ENCODE data around the gene GRAMD4.

GRAMD4 gene

DNA sequence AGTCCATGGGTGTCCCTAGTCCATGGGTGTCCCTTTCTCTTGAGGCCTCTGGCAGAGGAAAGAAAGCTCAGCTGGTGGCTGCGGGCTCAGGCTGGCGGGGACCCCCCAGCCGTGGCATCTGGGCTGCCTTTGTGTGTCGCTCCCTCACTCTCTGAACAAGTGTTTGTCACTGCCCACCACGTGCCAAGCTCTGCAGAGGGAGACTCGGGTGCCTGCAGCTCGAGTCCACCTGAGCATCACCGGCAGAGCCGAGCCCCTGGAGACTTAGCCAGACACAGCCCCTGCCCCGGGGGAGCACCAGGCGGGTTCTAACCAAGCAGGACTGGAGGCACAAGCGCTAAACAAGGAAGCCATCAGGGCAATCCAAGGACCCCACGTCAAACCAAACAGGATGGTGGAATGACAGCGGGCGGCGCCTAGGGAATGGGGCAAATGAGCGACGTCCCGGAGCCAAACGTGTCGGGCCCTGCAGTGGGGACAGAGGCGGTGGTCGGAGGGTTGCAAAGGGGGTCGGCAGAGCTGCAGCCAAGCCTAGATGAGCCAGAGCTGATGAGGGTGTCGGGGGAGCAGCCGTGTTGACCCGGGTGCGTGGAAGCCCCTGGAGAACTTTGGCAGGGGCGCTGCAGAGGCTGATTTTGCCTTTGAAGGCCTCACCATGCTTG lies 2.1 kb upstream of the GRAMD4 start:
- H4K20me1 ChIP-seq (ENCODE audit: control insufficient read depth, insufficient read depth, low read depth, low read length) = peaks cover 12% of the 10 kb centered on the region; the same call in 1 of the 2 replicates
- H3K9me3 ChIP-seq (ENCODE audit: control insufficient read depth, insufficient read depth, low read length) = no peaks in the 10 kb centered on the region
- H3K4me3 ChIP-seq (ENCODE audit: low read length) = no peak overlapping the region
- H3K27me3 ChIP-seq (ENCODE audit: control insufficient read depth, low read length) = no peaks in the 10 kb centered on the region
- H3K27ac ChIP-seq (ENCODE audit: low read depth, low read length) = no peak overlapping the region
- H3K9me2 ChIP-seq (replicated peaks; ENCODE audit: control insufficient read depth, low read length) = no peaks in the 10 kb centered on the region
- H3F3A ChIP-seq (ENCODE audit: control insufficient read depth, insufficient read depth) = peaks cover 5% of the 10 kb centered on the region; the same call in 1 of the 2 replicates
- H3K4me1 ChIP-seq (ENCODE audit: control insufficient read depth, low read length) = peaks cover 36% of the 10 kb centered on the region
- no peaks in the 10 kb centered on the region for H3K36me3 ChIP-seq (ENCODE audit: control insufficient read depth, low read length)
- H3K79me2 ChIP-seq (ENCODE audit: control insufficient read depth, low read length) = peaks cover 67% of the 10 kb centered on the region
- no peak overlapping the region for H3K4me2 ChIP-seq (ENCODE audit: low read length)
- TF ChIP-seq, protein P1, sequence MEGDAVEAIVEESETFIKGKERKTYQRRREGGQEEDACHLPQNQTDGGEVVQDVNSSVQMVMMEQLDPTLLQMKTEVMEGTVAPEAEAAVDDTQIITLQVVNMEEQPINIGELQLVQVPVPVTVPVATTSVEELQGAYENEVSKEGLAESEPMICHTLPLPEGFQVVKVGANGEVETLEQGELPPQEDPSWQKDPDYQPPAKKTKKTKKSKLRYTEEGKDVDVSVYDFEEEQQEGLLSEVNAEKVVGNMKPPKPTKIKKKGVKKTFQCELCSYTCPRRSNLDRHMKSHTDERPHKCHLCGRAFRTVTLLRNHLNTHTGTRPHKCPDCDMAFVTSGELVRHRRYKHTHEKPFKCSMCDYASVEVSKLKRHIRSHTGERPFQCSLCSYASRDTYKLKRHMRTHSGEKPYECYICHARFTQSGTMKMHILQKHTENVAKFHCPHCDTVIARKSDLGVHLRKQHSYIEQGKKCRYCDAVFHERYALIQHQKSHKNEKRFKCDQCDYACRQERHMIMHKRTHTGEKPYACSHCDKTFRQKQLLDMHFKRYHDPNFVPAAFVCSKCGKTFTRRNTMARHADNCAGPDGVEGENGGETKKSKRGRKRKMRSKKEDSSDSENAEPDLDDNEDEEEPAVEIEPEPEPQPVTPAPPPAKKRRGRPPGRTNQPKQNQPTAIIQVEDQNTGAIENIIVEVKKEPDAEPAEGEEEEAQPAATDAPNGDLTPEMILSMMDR (IDR thresholded peaks at IDR 0.05; ENCODE audit: low read depth, low read length, poor library complexity, severe bottlenecking) = no peak
- TF ChIP-seq EZH2phosphoT487 (IDR thresholded peaks at IDR 0.05; ENCODE audit: borderline replicate concordance, low read length) = no peak

DNA sequence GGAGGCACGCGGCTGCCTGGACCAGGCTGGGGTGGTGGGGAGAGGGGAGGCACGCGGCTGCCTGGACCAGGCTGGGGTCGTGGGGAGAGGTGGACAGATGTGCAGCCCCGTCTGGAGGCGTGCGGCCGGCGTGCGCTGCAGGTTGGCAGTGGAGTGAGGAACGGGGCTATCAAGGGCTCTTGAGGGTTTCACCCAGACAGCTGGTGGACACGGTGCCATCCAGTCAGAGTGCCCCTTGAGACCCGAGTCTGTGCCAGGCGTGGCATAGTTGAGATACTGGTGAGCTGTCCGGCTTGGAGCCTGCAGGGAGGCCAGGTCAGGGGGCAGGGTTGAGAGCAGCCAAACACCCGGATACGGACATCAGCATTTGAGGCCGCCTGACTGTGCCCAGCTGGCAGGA lies 1.5 kb upstream of the GRAMD4 start:
- Histone ChIP-seq H3F3A (ENCODE audit: control insufficient read depth, insufficient read depth) (peaks cover 6% of the 10 kb centered on the region; the same call in 1 of the 2 replicates), H3K4me3 (ENCODE audit: low read length) (no peak overlapping the region), H3K27ac (ENCODE audit: low read depth, low read length) (no peak overlapping the region), H4K20me1 (ENCODE audit: control insufficient read depth, insufficient read depth, low read depth, low read length) (0 out of 2 replicates have a peak, but pooled peaks cover 10% of the 10 kb centered on the region), H3K9me3 (ENCODE audit: control insufficient read depth, insufficient read depth, low read length) (no peaks in the 10 kb centered on the region), H3K4me2 (ENCODE audit: low read length) (no peak overlapping the region), H3K27me3 (ENCODE audit: control insufficient read depth, low read length) (no peaks in the 10 kb centered on the region), H3K4me1 (ENCODE audit: control insufficient read depth, low read length) (peaks cover 36% of the 10 kb centered on the region), H3K9me2 (replicated peaks; ENCODE audit: control insufficient read depth, low read length) (no peaks in the 10 kb centered on the region), H3K36me3 (ENCODE audit: control insufficient read depth, low read length) (no peaks in the 10 kb centered on the region), H3K79me2 (ENCODE audit: control insufficient read depth, low read length) (peaks cover 63% of the 10 kb centered on the region)
- no peak for TF ChIP-seq EZH2phosphoT487 (IDR thresholded peaks at IDR 0.05; ENCODE audit: borderline replicate concordance, low read length)
- TF ChIP-seq, protein P1 (IDR thresholded peaks at IDR 0.05; ENCODE audit: low read depth, low read length, poor library complexity, severe bottlenecking) = no peak

DNA sequence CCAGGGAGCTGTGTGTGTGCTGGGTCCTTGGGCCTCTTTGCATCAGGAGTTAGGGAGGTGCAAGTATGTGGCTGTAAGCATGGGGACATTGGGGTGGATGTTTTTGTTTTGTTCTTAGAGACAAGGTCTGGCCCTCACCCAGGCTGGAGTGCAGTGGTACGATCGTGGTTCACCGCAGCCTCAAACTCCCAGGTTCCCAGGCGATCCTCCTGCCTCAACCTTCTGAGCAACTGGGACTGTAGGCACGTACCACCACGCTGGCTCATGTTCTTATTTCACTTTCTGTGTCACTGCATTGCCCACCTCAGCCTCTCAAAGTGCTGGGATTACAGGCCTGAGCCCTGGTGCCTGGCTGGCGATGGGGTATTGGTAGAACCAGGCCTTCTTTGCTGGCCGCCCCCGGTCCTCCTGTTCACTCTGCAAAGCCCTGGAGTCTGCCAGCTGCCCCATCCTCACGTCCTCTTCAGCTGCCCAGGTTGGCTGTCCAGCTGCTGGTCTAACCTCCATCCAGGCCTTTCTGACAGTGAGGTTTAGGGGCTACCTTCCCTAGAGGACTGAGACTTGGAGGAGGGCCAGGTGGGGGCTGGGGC lies 851 bp upstream of the GRAMD4 start:
- TF ChIP-seq EZH2phosphoT487 (IDR thresholded peaks at IDR 0.05; ENCODE audit: borderline replicate concordance, low read length) = no peak
- TF ChIP-seq, protein P1 (IDR thresholded peaks at IDR 0.05; ENCODE audit: low read depth, low read length, poor library complexity, severe bottlenecking) = no peak
- Histone ChIP-seq H3K36me3 (ENCODE audit: control insufficient read depth, low read length) (no peaks in the 10 kb centered on the region), H3K27ac (ENCODE audit: low read depth, low read length) (no peak overlapping the region), H3K4me3 (ENCODE audit: low read length) (no peak overlapping the region), H3K4me2 (ENCODE audit: low read length) (no peak overlapping the region), H3K9me3 (ENCODE audit: control insufficient read depth, insufficient read depth, low read length) (no peaks in the 10 kb centered on the region), H3K9me2 (replicated peaks; ENCODE audit: control insufficient read depth, low read length) (no peaks in the 10 kb centered on the region), H3K27me3 (ENCODE audit: control insufficient read depth, low read length) (no peaks in the 10 kb centered on the region), H3K79me2 (ENCODE audit: control insufficient read depth, low read length) (peaks cover 60% of the 10 kb centered on the region), H3F3A (ENCODE audit: control insufficient read depth, insufficient read depth) (peaks cover 8% of the 10 kb centered on the region; the same call in 1 of the 2 replicates), H3K4me1 (ENCODE audit: control insufficient read depth, low read length) (peaks cover 36% of the 10 kb centered on the region), H4K20me1 (ENCODE audit: control insufficient read depth, insufficient read depth, low read depth, low read length) (peaks cover 13% of the 10 kb centered on the region; the same call in 1 of the 2 replicates)
